Measurements from ENCODE around the gene MMD2. TPM values are rescaled to one million over a fixed set of nuclear protein-coding genes. Genes with fewer than 3 reads are reported as not detected.

MMD2 gene
- total and polyA plus RNA-seq, 2 of the 8 experiments (the other 6 are each of a cell fraction or from before 2014, with no cell fraction given) = 0.14 TPM; not detected in 1

- Histone ChIP-seq H3K36me3 (ENCODE audit: control insufficient read depth in 2 of 4, insufficient read depth in 4 of 4, low read length in 3 of 4) (no peaks in the 10 kb centered on the region), H3K4me1 (replicated peaks in 1 of 4; ENCODE audit: control insufficient read depth in 3 of 4, insufficient read depth in 4 of 4, low read length in 3 of 4) (no peaks in the 10 kb centered on the region), H3K4me3 (ENCODE audit: extremely low read depth in 1 of 4, insufficient read depth in 2 of 4, low read depth in 3 of 4, low read length in 4 of 4) (no peak overlapping the region), H3K4me2 (ENCODE audit: insufficient read depth in 1 of 2, low read depth in 2 of 2, low read length in 2 of 2) (no peak overlapping the region), H2BK20ac (ENCODE audit: low read length) (no peak overlapping the region), H2BK12ac (ENCODE audit: low read depth, low read length) (no peak overlapping the region), H4K20me1 (replicated peaks in 1 of 2; ENCODE audit: control insufficient read depth in 1 of 2, insufficient read depth in 2 of 2, low read length in 2 of 2) (no peaks in the 10 kb centered on the region), H3K9me3 (ENCODE audit: insufficient read depth in 2 of 2, low read depth in 1 of 2, low read length in 1 of 2) (peaks cover 2 to 8% of the 10 kb centered on the region in 2 experiments; a peak in 1 of 4 replicates), H3K79me2 (ENCODE audit: control insufficient read depth in 1 of 2, insufficient read depth in 2 of 2, low read length in 2 of 2) (no peaks in the 10 kb centered on the region), H4K91ac (replicated peaks; ENCODE audit: insufficient read length, low read length) (no peak overlapping the region), H3K79me1 (ENCODE audit: low read depth, low read length) (no peaks in the 10 kb centered on the region), H3K9ac (replicated peaks in 1 of 4; ENCODE audit: extremely low read depth in 1 of 4, low read depth in 3 of 4, low read length in 3 of 4) (no peak overlapping the region), H2AK5ac (ENCODE audit: low read depth, low read length) (no peak overlapping the region), H2BK5ac (ENCODE audit: low read depth, low read length) (no peak overlapping the region), H4K5ac (ENCODE audit: insufficient read length, low read depth, low read length) (no peak overlapping the region), H2BK15ac (ENCODE audit: low read length) (no peak overlapping the region), H3K27me3 (replicated peaks in 1 of 4; ENCODE audit: control insufficient read depth in 3 of 4, extremely low read depth in 1 of 4, insufficient read depth in 3 of 4, low read length in 3 of 4) (no peaks in the 10 kb centered on the region; a peak in 1 of 7 replicates), H4K8ac (ENCODE audit: extremely low read depth, insufficient read depth, low read length) (no peak overlapping the region), H3K4ac (replicated peaks; ENCODE audit: insufficient read length, low read depth, low read length) (no peak overlapping the region), H3K56ac (replicated peaks; ENCODE audit: insufficient read length, low read depth, low read length) (no peak overlapping the region), H2BK120ac (replicated peaks; ENCODE audit: low read depth, low read length) (no peak overlapping the region), H3K14ac (ENCODE audit: insufficient read length) (no peak overlapping the region), H2AFZ (ENCODE audit: low read length) (no peak overlapping the region), H3K18ac (ENCODE audit: extremely low read depth, low read length) (no peak overlapping the region), H3K27ac (ENCODE audit: low read depth, low read length) (no peak overlapping the region), H3K23me2 (ENCODE audit: low read depth, low read length) (no peaks in the 10 kb centered on the region), H3K23ac (ENCODE audit: insufficient read length) (no peak overlapping the region)
- DNase-seq (ENCODE audit: low read depth in 1 of 2, low spot score in 2 of 2) = no peak
- CTCF ChIA-PET (ENCODE audit: partially characterized antibody) = interaction anchor here (0.6 to 1.4 kb wide), 3 partner anchors 11 to 283 kb away, joined by 3 to 5 read pairs (median 3); no protein-coding TSS in a partner anchor
- 69% methylated on average over 3 of the region's 3 CpGs; no CpG with 5 or more reads in 1 of the 2 experiments for whole genome bisulfite sequencing, 2 experiments (ENCODE audit: extremely low coverage in 1 of 2, insufficient coverage in 1 of 2, insufficient read length in 1 of 2, insufficient replicate concordance in 2 of 2, low coverage in 1 of 2, low lambda C conversion rate in 2 of 2, missing lambda C conversion rate in 1 of 2)
- no peak for TF ChIP-seq SIRT6 (IDR thresholded peaks at IDR 0.05; ENCODE audit: low read length)
- no peak for TF ChIP-seq SP4 (IDR thresholded peaks at IDR 0.05; ENCODE audit: low read length)
- TF ChIP-seq, protein P1, sequence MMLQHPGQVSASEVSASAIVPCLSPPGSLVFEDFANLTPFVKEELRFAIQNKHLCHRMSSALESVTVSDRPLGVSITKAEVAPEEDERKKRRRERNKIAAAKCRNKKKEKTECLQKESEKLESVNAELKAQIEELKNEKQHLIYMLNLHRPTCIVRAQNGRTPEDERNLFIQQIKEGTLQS (IDR thresholded peaks at IDR 0.05; ENCODE audit: insufficient read depth, low read depth, low read length) = no peak
- TF ChIP-seq NANOG (IDR thresholded peaks at IDR 0.05; ENCODE audit: insufficient read depth, low read depth, low read length, poor library complexity, severe bottlenecking) = no peak
- no peak for TF ChIP-seq POLR2A (IDR thresholded peaks at IDR 0.05; ENCODE audit: control extremely low read depth in 1 of 2, low read depth in 2 of 2, low read length in 2 of 2)
- TF ChIP-seq TAF7 (optimal IDR thresholded peaks at IDR 0.05; ENCODE audit: borderline replicate concordance, low read depth, low read length) = no peak
- no peak for TF ChIP-seq GABPA (IDR thresholded peaks at IDR 0.05; ENCODE audit: borderline replicate concordance, insufficient read depth, low read length)
- no peak for TF ChIP-seq SAP30 (IDR thresholded peaks at IDR 0.05; ENCODE audit: insufficient read depth, insufficient replicate concordance, low read length)
- no peak for TF ChIP-seq SUZ12 (IDR thresholded peaks at IDR 0.05; ENCODE audit: low read length)
- TF ChIP-seq CREB1 (IDR thresholded peaks at IDR 0.05) = no peak
- no peak for TF ChIP-seq EZH2 (IDR thresholded peaks at IDR 0.05; ENCODE audit: low read depth, low read length, severe bottlenecking)
- no peak for TF ChIP-seq POU5F1 (IDR thresholded peaks at IDR 0.05; ENCODE audit: low read depth, low read length)
- TF ChIP-seq ZNF274 (IDR thresholded peaks at IDR 0.05; ENCODE audit: borderline replicate concordance, extremely low read depth, low read length) = no peak
- no peak for FAIRE-seq
- POLR2A ChIA-PET (ENCODE audit: partially characterized antibody) = no interaction called here
Observed at GRCh38 chr7:4857189-4857588, 101.8 kb downstream of the MMD2 start.

Data from H1 (cell line).